GM12801 (cell line): ENCODE measurements around the gene DNAJC27.

Source experiments
- CTCF ChIP-seq: IDR thresholded peaks from one replicate; pipeline ENCODE4 v1.5.1; 2011; ENCODE audit warnings: control low read depth; ENCODE audit not compliant: insufficient read length; ENCODE audit errors: extremely low read depth

Gene DNAJC27

GRCh38 chr2:24948506-24948905 is 23.2 kb downstream of the DNAJC27 start:
- TF ChIP-seq CTCF = no peak

DNA sequence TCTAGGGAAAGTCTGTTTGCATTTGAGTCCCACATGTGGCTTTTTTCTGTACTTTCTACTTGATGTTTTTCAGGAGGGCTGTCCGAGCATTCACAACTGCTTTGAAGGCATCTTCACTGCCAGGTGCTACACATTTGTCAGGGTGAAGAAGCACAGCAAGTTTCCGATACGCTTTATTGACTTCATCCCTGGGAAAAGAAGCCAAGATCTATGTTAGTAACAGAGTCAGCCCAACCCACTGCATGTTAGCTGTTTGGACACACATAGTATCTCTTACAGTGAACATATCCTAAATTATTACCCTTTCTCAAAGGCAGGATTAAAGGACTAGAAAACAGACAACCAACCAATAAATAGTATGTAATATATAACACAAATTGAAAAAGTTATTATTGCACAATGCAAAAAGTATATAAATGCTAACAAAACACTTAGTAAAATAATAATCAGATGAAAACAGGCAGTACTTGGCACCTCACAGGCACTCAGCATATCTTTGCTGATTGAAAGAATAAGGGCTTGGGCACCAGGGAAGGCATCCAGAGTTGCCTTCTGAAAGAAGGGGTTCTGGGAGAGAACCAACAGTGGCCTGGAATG is 24.1 kb downstream of the DNAJC27 start:
- no peak for TF ChIP-seq CTCF

DNA sequence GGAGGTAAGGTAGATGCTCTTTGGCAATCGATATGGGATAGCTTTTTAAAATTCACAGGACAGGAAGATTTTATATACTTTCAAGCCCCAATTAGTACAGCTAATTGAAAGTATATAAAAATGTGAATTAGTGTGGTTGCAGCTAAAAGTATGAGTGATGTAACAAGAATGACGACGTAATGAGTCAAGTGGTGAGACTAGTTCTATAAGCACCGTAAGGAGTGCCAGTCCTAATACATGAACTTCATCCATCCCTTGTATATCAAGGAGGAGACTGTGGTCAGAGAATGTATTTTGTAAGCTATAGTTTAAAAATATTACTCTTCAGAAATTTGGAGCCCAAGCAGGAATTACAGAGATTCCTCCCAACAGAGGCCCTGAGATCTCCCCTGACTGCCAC is 25.8 kb downstream of the DNAJC27 start:
- TF ChIP-seq CTCF = no peak

DNA sequence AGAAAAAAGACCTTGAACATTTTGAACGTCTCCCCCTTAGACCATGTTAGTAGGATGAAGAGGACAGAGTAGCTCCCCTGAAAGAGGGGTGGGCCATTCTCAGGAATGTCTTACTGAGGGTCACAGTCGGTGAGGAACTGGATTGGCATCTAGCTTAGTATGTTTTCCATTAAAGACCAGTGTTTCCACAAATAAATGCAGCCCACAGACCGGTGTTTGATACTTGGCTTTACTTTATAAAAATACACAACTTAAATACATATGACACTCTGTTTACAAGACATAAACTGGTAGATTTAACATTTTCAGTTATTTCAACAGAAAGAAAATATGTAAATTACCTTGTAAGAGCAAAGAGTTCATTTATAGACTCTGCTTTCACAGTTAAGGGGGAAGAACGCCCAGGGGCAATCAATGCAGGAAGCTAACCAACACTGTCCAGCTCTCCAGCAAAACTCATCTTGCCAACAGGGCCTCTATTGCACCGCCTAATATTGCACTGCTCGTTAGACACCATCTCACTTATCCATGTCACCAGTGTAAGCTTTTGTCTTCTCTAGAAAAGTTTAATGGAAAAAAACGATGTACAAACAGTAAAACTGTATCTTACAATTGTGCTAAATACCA is 28.2 kb downstream of the DNAJC27 start:
- no peak for TF ChIP-seq CTCF

DNA sequence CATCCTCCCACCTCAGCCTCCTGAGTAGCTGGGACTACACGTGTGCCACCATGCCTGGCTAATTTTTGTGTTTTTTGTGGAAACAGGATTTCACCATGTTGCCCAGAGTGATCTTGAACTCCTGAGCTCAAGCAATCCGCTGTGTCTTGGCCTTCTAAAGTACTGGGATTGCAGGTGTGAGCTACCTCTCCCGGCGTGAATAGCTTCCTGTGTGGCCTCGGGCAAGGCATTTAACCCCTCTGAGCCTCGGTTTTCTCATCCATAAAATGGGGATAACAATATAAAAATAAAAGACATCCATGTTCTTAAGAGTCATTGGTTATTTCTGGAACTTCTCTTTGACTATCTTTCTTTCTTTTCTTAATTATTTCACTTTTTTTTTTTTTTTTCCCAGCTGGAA is 32.4 kb downstream of the DNAJC27 start:
- TF ChIP-seq CTCF = no peak

GRCh38 chr2:24937236-24937635 is 34.5 kb downstream of the DNAJC27 start:
- no peak for TF ChIP-seq CTCF

DNA sequence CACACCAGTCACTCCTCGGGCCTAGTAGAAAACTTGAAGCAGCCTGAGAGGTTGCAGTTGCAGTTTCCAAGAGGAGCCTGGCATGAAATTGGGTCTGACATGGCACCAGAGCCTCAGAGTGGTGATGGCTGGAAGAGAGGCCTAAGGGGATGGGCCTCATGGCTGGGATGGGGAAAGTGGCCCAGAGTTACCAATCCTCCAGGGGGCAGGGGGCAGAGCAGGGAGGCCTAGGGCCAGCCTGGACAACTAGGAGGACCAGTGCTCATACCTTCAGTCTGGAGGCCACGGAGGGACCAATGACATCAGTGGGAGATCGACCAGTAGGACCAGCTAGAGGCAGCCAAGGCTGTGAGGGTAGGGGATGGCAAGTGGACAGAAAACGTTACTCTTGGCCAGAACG is 36.6 kb downstream of the DNAJC27 start:
- no peak for TF ChIP-seq CTCF
